ENCODE measurements around the gene WFIKKN2.
"Not testable (repeated sequence)": the region's sequence is repeated elsewhere in the genome, so short reads cannot be mapped to it uniquely, and the experiment has no call there.

Gene WFIKKN2

GRCh38 chr17:50850640-50851039 is 15.3 kb downstream of the WFIKKN2 start:
- in situ Hi-C loops (cut with HindIII; ENCODE audit: low sequenced_read_pairs): no loop called here

GRCh38 chr17:50853015-50853615 is 17.7 kb downstream of the WFIKKN2 start:
- in situ Hi-C loops (cut with HindIII; ENCODE audit: low sequenced_read_pairs): no loop called here

DNA sequence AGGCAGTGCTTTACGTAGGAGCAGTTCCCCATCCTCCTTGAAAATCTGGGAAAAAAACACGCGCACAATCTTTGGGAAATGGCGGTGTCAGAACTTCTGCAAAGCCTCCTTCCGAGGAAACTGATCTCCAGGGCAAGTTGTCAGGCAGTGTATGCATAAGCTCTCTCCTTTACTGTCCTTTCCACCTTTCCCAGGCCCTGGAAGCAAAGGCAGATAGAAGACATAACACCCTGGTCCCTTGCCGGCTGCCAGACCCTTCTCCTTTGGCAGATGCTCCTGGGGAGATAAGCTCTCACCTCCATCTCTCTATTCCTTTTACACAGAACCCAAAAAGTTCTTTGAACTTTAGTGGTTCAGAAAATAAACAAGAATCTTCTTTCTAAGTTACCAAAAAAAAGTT is 18.4 kb downstream of the WFIKKN2 start:
- in situ Hi-C loops (cut with HindIII; ENCODE audit: low sequenced_read_pairs): no loop called here

- in situ Hi-C loops (cut with HindIII; ENCODE audit: low sequenced_read_pairs): no loop called here
Measured at GRCh38 chr17:50855708-50856330, 20.4 kb downstream of the WFIKKN2 start.

DNA sequence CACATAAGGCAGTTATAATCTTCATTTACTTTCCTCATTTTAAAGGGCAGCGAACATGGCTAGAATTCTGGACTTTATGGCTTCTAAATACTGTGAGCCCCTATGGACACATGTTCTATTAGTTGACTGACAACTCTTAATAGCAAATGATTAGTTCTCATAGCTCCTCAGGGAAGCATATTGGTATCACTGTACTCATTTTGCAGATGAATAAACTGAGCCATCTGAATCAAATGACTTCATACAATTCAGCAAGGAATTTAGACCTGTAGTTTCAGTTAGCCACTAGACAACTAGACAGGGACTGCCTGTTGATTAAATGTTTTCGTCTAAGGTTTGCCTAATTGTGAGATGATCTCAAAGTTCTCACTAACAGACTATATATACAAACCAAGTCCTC is 21.0 kb downstream of the WFIKKN2 start:
- in situ Hi-C loops (cut with HindIII; ENCODE audit: low sequenced_read_pairs): no loop called here

GRCh38 chr17:50858486-50859225 is 23.3 kb downstream of the WFIKKN2 start:
- in situ Hi-C loops (cut with HindIII; ENCODE audit: low sequenced_read_pairs): no loop called here

GRCh38 chr17:50859727-50860126 is 24.3 kb downstream of the WFIKKN2 start:
- in situ Hi-C loops (cut with HindIII; ENCODE audit: low sequenced_read_pairs): not testable (repeated sequence)

GRCh38 chr17:50861334-50861676 is 25.9 kb downstream of the WFIKKN2 start:
- in situ Hi-C loops (cut with HindIII; ENCODE audit: low sequenced_read_pairs): no loop called here

DNA sequence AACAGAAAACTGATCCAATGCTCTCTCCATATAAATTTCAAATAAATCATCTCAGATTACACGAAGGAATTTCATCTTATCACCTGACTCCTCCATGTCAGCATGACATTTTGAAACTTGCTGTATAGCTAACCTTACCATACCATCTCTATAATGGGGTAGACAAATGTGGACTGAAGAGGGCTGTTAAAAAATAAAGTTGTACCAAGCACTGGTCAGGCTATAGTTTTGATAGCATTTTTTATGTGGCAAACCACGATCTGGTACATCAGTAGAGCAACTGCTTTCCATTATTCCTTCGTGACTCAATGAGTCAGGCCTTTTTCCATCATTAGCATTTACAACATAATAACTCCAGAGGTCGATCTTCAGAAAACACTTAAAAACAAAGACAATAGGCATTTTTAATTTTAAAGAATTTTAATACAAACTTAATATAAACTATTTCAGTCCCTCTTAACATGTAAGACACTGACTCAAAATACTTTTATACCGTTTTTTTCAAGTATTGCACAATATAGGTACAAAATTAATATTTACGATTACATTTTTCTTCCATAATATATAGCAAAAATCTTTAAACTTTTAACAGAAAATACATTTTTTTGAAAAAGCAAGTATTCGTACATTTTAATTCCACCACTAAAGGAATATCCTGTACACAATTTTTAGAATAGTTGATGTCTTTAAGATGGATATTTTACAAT is 26.6 kb downstream of the WFIKKN2 start:
- in situ Hi-C loops (cut with HindIII; ENCODE audit: low sequenced_read_pairs): no loop called here

GRCh38 chr17:50863221-50863843 is 27.9 kb downstream of the WFIKKN2 start:
- in situ Hi-C loops (cut with HindIII; ENCODE audit: low sequenced_read_pairs): no loop called here

DNA sequence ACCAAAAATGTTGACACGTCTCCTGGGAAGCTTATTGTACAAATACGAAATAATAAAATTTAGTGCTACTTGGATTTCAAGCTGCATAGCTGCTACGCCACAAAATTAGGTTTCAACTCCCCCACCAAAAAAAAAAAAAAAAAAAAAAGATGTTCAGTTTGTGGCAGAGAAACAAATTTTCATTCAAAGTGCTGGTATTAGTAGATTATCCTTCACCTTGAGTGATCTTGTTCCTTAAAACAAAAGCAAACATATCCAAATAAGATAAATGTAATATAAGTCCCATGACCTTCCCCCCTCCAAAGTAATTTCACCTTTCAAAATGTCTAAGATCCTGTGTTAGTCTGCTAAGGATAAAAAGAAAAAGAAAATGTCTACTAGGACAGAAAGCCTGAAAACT is 28.5 kb downstream of the WFIKKN2 start:
- in situ Hi-C loops (cut with HindIII; ENCODE audit: low sequenced_read_pairs): no loop called here

GRCh38 chr17:50864747-50865059 is 29.3 kb downstream of the WFIKKN2 start:
- in situ Hi-C loops (cut with HindIII; ENCODE audit: low sequenced_read_pairs): no loop called here

DNA sequence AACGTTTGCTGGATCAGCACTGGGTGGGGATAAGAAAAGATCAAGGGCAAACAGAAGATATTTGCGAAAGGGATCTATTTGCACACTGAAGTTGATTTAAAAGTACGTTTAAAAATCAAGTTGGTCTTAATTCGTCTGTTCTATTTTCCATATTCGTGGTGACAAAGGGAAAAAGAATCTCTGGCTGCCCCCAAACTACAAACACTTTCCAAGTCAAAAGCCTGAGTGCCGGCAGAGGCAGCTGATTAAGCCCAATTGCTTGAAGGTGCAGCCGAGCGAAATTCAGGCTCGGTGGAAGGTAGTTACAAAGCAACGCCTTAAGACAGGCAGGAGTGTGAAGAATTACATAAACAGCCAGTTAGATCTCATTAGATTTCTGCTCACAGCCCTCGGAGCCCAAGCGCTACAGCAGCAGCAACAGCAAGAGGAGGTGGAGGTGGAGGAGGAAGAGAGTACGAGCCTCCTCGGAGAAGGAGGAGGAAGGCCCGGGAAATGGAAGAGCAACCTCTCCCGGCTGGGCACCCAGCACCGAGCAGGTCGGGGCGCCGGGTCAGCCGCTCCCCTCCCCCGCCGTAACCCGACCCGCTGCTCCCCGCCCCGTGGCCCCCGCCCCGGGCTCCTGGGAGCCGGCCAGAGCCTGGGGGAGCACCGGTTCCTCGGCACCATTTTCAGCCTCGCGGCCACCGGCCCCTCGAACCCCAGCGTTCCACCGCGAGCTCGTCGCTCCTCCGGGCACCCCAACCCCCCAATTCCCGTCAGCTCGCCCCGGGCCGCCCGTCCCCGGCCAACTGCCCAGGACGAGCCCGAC is 29.9 kb downstream of the WFIKKN2 start:
- in situ Hi-C loops (cut with HindIII; ENCODE audit: low sequenced_read_pairs): no loop called here

DNA sequence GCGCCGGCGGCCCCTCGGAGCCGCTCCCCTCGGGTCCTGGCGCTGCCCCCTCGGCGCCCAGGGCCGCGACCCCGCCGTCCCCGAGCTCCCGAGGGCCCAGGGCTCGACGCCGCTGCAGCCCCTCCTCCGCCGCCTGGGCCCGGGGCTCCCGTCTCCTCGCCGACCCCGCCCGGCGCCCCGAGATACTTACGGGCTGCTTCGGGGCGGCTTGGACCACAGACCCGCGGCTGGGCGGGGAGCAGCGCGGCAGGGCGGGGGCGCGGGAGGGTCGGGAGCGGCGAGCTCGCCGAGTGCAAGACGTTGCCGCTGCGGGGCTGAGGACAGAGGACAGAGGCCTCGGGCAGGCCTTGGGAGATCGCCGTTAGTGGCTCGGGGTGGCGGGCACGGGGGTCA is 30.5 kb downstream of the WFIKKN2 start:
- in situ Hi-C loops (cut with HindIII; ENCODE audit: low sequenced_read_pairs): no loop called here

GRCh38 chr17:50866261-50866949 is 31.0 kb downstream of the WFIKKN2 start, which contains the start of gene TOB1:
TSS of gene TOB1 (minus strand) at chr17:50866354. CDS start at chr17:50864017, 2,337 bp downstream.
- in situ Hi-C loops (cut with HindIII; ENCODE audit: low sequenced_read_pairs): no loop called here

GRCh38 chr17:50866950-50867362 is 31.6 kb downstream of the WFIKKN2 start:
- in situ Hi-C loops (cut with HindIII; ENCODE audit: low sequenced_read_pairs): no loop called here

DNA sequence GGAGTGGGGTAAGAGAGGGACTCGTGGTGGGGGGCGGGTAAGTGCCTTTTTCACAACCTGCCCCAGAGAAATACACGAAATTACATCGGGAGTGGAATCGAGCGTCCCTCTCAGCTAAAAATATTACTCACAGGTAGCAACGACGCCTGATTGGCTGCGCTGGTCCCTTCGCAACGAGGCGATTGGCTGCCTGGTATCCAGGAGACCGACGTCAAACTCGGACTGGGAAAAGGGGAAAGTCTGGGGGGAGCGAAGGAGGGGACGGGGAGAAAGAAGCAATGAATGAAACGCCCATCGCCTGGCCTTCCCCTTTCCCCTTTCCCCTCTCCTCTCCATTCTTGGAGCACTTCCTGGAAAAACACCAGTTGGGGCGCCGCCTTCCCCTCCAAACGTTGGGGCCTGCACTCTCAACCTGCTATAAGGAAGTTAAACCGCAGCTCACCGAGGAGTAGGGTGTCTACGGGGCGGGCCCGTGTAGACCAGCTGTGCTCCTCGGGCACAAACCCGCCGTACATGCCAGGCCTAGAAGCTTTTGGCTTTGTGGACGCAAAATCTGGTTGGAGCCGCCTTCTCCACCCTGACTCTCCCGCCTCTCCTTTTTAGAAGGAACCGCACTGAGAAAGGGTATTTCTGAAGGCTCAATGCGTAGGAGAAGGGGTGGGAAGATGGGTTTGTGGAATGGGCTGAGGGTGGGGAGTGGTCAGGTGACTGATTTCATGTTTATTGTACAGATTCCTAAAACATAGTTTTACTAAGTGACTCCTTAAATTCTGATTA is 32.2 kb downstream of the WFIKKN2 start:
- in situ Hi-C loops (cut with HindIII; ENCODE audit: low sequenced_read_pairs): no loop called here

DNA sequence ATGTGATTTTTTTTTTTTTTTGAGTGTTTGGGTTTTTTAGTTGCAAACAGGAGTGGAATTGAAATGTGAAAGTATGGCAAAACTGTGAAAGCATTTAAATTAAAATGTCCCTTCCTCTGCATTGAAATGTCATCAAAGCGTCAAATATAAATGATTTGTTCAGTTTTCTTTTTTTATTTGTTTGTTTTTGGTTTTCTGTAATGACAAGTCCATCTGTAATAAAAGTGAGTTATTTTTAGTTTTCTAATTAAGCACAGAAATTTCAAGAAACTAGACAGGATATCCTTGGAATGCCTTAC is 32.7 kb downstream of the WFIKKN2 start:
- in situ Hi-C loops (cut with HindIII; ENCODE audit: low sequenced_read_pairs): no loop called here

- in situ Hi-C loops (cut with HindIII; ENCODE audit: low sequenced_read_pairs): no loop called here
Measured at GRCh38 chr17:50868602-50869001, 33.2 kb downstream of the WFIKKN2 start.
